Stimulated activated CD8-positive, alpha-beta memory T cell treated with anti-CD3 and anti-CD28 coated beads, Interleukin-12 subunit alpha, Interleukin-12 subunit beta, amount 100 ng/mL, for 1 hour (primary cell): Measurements from ENCODE around the gene SNX21.
A peak's percentile ranks its signal among the peaks of the same experiment; 100 is the strongest.
"Not testable (repeated sequence)": the region's sequence is repeated elsewhere in the genome, so short reads cannot be mapped to it uniquely, and the experiment has no call there.

Source experiments
- DNase-seq: peaks from one replicate; pipeline ENCODE4 v3.0.0-alpha.2; 2020; ENCODE audit warnings: low read depth

The SNX21 gene

DNA sequence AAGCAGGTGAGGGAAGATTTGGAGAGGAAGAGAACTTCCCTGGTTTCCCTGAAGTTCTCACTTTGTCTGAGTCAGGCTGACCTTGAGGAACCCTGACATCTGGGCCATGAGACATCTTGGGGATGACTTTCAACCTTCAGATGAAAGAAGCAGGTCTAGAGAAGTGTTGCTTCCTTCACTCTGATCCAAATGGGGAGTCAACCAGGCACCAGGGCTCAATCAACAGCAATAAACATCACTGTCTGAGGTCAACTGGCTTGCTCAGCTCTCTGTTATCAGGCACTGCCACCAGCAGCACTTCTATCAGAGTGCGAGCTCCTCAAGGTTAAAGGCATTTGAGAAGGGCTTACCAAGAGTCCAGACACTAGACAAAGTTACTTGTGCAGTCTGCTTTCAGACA, 17.3 kb downstream of the SNX21 start:
- no peak for DNase-seq

DNA sequence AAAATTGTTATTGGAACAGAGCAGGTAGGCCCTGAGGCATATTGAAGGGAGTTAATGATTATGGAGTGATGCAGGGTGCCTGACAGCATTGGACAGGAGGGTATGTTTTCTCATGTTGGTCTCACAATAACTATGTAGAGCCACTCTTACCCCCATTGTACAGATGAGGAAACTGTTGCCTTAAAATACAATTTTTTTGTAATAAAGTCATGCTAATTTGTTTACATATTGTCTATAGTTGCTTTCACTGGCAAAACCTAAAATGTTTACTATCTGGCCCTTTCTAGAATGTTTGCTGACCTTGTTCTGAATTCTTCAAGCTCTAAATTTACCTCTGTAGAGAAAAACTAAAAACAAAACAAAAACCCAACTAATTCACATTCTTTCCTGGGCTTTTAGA, 17.9 kb downstream of the SNX21 start:
- DNase-seq = no peak

DNA sequence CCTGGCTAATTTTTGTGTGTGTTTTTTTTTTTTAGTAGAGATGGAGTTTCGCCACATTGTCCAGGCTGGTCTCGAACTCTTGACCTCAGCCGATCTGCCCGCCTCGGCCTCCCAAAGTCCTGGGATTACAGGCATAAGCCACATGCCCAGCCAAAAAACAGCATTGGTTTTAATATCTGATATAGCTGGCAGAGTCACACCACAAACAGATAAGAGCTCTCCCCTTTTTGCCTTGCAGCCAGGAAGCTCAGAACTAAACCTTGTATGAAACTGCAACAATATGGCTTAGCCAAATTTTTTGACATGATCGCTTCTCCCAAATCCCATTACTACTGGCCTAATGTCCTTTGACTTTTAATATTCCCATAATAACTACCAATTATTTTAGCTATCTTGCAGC, 18.7 kb downstream of the SNX21 start:
- DNase-seq = no peak

DNA sequence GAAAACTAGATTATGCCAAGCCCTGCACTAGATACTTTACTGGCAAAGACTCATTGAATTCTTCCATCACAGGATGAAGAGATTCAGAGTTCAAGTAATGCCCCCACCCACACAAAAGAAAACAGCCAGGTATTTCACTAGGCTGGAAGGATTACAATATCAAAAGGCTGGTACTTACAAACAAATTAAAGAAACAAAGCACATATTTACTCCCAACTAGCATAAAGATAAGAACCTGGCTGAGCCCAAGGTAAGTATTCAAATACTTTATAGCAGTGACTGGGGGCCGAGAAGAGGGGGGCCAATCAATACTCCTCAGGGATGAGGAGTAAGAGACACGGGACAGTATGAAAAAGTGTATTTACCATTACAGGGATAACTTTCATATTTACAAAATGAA, 19.9 kb downstream of the SNX21 start:
- no peak for DNase-seq

DNA sequence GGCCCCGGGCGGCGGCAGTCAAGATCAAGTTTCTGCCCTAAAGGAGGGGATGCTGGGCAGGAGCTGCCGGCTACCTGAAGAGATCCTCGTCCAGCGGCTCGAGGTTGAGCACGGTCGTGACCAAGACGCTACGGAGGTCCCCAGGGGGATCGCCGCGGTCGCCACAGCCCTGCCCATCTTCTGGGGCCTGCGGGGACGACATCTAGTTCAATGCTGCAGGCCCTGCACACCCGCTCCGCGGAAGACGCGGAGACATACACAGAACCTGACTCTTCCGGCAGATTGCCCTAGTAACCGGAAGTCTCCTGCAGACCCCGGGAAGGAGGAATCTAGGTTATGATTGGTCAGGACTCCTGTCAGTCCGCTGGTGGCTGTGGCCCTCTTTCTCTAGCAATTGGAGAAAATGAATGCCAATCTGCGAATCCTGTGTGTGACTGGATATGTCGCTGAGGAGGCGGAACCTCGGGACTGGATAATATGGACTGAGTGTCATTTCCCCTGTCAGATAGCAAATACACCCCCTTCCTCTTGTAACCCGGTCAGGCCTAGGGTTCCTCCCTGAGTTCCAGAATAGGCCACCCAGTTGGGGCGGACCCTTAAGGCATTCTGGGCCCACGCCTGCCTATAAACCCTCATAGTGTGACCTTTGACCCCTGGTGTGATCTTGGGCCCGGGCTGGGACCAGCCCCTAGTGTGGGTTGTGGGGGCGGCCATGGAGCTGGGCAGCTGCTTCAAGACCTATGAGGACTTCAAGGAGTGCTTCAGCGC, 23.7 kb downstream of the SNX21 start, which contains the start of the genes ACOT8 and ZSWIM3:
Gene ACOT8 (minus strand): TSS at position 279 of the 768 bp plus-strand sequence. CDS start 77 bp downstream, at position 202.
Gene ZSWIM3 (plus strand): TSS at position 501 of the 768 bp plus-strand sequence. CDS start 212 bp downstream, at position 713.
- peak; percentile 90 for DNase-seq

DNA sequence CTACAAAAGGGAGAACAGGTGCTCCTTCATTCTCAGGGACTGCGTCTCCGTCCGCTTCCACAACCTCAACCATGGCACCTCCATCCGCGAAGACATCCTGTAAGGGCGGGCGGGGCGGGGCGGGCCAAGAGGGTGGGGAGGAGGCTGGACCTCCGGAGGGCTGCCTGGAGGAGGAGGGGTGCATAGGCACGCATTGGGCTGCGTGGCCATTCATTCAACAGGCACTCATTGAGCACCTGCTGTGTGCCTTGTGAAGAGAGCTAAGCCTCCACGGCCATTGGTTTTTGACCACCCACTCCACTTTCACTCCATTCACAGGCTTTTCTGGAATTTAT, 24.2 kb downstream of the SNX21 start:
- no peak for DNase-seq

DNA sequence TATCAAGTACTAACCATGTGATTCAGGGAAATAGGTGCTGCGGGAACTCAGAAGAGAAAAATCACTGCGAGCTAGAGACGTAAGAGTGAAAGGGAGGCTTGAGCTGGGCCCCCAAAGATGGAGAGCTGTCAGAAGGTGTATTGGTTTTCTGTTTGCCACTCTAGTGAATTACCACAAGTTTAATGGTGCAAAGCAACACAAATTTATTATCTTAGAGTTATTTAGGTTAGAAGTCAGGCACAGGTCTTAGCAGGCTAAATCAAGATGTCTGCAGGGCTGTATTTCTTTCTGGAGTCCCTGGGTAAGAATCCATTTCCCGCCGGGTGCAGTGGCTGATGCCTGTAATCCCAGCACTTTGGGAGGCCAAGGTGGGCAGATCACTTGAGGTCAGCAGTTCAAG, 26.3 kb downstream of the SNX21 start:
- DNase-seq = no peak

DNA sequence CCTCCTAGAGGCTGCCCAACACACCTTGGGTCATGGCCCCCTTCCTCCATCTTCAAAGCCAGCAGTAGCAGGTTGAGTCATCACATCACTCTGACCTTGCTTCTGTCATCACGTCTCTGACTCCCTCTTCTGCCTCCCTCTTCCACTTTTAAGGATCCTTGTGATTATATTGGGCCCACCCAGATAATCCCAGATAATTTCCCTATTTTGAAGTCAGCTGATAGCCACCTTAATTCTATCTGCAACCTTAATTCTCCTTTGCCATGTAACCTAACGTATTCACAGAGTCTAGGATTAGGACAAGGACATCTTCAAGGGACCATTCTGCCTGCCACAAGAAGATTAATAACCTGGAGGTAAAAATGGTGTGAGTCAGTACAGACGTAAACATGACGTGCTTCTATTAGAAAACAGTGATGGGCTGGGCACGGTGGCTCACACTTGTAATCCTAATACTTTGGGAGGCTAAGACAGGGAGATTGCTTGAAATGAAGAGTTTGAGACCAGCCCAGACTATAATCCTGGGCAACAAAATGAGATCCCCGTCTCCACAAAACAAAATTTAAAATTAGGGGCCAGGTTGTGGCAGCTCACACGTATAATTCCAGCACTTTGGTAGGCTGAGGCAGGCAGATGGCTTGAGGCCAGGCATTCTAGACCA, 27.1 kb downstream of the SNX21 start:
- no peak for DNase-seq

DNA sequence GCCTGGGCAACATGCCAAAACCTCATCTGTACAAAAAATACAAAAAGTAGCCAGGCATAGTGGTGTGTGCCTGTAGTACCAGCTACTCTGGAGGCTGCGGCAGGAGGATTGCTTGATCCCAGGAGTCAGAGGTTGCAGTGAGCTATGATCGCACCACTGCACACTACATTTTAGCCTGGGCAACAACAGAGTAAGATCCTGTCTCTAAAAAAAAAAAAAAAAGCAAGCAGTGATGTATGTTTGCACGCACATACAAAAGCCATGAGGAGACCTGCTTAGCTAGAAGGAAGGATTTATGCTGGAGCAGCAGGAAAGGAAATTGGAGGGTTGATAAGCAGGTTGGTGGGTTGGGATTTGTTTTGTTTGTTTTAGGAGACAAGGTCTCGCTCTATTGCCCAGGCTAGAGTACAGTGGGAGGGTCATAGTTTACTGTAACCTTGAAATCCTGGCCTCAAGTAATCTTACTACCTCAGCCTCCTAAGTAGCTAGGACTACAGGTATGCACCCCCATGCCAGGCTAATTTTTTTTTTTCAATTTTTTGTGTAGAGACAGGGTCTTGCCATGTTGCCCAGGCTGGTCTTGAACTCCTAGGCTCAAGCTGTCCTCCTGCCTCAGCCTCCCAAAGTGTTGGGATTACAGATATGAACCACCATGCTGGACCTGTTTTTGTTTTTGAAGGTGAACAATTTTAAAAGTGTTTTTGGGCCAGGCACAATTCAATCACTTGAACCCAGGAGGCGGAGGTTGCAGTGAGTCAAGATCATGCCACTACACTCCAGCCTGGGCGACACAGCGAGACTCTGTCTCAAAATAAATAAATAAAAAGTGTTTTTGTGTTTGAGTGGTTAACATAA, 27.8 kb downstream of the SNX21 start:
- no peak for DNase-seq

DNA sequence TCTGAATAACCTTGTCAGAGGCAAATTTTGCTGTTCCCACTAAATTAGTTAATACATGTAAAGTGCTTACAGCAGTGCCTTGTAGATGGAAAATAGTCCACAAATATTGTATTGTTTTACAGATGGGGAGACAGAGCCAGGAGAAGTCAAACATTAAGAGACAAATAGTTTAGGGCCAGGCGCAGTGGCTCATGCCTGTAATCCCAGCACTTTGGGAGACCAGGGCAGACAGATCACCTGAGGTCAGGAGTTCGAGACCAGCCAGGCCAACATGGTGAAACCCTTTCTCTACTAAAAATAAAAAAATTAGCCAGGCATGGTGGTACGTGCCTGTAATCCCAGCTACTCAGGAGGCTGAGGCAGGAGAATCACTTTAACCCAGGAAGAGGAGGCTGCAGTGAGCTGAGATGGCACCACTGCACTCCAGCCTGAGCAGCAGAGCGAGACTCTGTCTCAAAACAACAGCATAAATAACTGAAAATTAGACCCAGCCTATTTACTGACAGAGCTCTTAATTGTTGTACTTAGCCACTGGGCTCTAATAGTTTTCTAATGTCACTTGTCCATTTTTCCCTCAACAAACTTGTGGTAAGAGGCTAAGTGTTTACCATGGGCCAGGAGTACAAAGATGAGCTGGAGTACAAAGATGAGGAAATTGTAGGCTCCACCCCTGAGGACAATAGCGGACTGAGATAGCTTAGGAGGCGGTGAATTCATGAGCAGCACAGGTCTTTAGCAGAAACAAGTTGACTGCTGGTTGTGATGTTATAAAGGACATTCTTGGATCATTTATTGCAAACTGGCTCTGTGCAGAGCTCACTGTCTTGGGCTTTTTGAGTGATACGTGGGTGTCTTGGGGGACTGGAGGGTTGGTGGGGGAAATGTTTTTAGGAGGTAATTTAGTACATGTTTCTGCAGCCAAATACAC, 30.2 kb downstream of the SNX21 start:
- DNase-seq = no peak

DNA sequence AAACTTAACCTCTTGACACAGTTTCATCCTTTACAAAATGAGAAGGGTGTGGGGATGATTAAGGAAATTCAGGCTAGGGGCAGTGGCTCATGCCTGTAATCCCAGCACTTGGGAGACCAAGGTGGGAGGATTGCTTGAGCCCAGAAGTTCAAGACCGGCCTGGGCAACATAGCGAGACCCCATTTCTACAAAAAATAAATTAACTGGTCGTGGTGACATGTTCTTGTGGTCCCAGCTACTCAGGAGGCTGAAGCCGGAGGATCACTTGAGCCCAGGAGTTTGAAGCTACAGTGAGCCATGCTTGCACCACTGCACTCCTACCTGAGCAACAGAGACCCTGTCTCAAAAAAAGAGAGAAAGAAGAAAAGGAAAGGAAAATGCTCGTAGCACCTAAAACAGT, 32.9 kb downstream of the SNX21 start:
- no peak for DNase-seq

DNA sequence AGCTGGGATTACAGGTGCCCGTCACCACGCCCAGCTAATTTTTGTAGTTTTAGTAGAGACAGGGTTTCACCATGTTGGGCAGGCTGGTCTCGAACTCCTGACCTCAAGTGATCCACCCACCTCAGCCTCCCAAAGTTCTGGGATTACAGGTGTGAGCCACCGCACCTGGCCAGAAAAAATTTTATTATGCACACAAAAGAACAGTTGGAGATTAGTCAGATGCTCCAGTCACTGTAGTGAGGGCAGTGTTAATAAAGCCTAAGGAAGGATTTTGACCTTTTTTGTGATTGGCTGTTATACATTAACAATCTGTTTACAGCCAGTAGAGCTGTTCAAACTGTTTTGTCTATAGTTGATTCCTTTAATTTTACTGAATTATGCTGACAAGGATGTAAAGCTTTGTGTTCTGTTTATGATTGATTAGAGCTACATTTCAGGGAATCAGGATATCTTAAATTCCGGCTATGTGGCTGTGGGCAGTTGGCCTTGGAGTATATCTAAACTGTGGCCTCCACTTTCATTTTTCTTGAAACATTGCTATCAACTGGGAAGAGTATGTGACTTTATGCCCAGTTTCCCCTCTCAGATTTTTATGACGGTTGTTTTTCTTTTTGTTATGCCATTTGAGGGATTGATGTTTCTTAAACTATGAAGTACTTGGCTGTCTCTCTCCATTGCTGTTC, 33.7 kb downstream of the SNX21 start:
- DNase-seq = no peak

DNA sequence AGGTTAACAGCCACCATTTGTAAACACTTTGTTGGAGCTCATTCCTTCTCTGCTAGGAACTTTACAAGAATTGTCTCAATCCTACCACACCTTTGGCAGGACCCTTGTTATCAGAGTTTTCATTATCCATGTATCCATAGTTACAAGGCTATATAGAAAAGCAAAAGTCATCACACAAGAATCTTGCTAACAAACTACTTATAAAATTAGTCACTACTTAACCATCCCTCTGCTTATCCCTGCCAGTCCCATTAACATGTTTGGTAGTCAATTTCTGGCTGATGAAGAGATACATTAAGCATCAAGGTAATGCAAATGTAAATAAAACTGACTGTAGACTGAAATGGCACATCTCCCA, 34.2 kb downstream of the SNX21 start:
- DNase-seq = no peak

DNA sequence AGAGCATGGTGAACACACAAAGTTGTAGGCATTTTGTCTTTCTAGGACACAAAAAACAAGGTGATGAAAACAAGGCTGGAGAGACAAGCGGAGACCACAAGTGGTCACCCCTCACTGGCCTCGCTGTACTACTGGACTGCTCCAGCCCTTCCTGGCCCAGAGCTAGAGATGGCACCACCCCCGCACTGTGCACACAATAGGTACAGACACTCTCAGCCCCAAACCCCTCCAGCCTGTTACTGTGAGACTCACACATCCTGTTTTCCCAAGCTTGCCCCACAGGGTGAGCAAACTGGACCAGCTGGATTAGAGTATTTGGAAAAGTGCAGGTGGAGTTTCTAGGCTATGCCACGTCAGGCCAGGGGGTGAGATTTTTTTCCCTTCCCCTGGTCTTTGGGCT, 39.0 kb downstream of the SNX21 start:
- no peak for DNase-seq

DNA sequence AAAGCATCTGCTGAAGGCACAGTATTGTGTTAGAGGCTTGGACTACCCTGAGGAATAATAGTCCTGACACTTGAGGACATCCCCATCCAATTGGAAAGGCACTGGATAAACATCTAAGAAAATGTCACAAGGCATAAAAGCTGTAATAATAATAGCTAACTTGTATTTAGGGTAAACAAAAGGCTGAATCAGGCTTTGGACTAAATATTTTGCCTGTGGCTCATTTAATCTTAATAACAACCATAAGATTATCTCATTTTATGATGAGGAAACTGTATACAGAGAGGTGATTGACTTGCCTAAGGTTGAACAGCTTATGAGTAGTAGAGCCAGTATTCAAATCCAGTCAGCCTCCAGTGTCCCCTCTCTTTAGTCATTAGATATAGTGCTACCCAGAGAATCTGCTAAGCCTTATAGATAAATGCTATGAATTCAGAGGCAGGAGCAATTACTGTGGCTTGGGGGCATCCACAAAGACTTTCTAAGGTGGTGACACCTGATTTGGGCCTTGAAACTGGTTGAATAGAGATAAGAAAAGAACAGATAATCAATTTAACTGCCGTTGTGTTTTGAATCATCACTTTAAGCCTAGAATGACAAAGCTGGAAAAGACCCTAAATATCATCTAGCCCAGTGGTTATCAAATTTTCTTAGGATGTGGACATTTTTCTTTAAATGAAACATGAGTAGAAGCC, 40.0 kb downstream of the SNX21 start:
- DNase-seq = no peak

DNA sequence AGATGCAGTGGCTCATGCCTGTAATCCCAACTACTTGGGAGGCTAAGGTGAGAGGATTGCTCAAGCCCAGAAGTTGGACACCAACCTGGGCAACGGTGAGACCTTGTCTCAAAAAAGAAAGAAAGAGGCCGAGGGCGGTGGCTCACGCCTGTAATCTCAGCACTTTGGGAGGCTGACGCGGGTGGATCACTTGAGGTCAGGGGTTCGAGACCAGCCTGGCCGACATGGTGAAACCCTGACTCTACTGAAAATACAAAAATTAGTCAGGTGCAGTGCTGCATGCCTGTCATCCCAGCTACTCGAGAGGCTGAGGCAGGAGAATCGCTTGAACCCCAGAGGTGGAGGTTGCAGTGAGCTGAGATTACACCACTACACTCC, 40.5 kb downstream of the SNX21 start:
- DNase-seq = not testable (repeated sequence)

DNA sequence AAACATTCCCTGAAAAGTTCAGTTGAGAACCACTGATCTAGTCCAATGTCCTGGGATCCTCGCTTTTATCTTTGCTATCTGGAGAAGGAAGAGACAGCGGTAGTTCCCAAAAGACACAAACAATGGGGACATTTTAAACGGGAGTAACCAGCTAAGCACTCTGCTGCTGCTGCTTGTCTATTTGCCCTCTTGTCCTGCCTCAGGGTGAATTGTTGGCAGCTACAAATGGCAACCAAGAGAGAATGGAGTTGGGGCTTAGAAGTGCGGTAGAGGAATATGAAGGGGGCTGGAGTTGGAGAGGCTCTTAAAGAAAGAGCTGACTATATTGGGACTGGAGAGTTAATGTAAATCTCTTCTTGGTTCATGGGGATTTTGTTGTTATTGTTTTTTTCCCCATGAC, 41.0 kb downstream of the SNX21 start:
- DNase-seq = no peak

DNA sequence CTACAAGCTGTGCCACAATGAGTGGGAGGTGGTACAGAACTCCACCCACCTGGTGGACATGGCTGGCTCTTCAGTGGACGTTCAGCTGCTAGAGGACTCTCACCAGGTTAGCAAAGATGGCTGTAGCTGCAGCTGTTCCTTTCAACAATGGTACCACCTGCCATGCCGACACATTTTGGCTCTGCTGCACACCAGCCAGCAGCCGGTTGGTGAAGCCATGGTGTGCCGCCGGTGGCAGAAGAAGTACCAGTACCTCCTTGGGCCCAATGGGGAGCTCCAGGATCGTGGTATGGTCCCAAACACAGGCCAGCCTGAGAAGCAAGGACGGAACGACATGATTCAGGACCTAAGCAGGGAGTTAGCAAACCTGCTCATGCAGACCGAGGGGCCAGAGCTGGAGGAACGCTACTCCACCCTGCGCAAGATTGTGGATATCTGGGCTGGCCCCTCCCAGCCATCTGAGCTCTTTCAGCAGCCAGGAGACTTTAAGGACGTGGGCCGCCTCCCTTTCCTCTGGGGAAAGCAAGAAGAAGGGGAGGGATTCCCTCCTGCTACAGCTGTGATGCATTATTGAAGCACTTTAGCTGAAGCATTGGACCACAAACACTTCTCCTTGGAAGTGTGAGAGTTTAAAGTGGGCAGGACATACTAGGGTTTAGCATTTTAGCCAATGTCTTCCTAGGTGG, 44.6 kb downstream of the SNX21 start:
- DNase-seq = no peak

DNA sequence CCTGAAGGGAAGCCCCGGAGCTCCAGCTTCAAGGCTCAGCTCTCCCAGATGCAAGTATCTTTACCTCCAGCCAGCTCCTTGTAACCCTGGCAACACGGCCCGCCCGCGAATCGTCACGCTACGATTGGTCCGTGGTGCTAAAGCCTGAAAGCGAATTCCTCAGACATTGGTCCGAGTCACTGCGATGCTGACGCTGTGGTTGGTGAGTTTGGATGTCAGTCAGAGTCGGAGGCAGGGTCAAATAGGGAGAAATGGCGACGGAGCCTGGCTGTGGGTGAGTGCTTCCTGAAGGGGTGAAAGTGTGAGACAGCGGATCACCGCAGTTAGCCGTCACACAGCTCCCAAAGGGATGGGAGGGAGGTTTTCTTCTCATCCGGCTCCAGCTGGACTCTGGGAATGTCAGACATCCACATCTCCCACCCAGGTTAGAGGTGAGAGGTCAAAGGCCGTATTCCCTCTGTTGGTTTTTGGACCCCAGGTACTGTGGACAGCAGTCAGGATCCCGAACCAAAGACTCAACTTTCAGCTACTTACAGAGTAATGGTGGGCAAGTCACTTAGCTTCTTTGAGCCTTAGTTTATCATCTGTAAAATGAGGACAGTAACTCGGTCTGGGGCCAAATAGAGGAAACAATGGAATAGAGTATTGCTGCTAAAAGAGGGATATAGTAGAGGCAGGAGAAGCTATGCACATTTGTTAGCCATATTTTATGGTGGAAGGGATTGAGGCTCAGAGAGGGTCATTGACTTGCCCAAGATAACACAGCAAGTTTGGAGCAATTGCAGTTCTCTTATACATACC, 47.6 kb downstream of the SNX21 start, which contains the start of gene ZSWIM1:
Gene ZSWIM1 (plus strand): TSS at position 240 of the 801 bp plus-strand sequence. CDS start 1,366 bp downstream, outside the sequence.
- peak; percentile 97 for DNase-seq
